ENCODE measurements around the gene GNA12.

The GNA12 gene

GRCh38 chr7:2819161-2819953 is 24.8 kb downstream of the GNA12 start:
- no peak for TF ChIP-seq MAX (IDR thresholded peaks at IDR 0.05)
- no peak for TF ChIP-seq TCF12 (IDR thresholded peaks at IDR 0.05; ENCODE audit: low read depth)
- TF ChIP-seq NFIC (IDR thresholded peaks at IDR 0.05), result no peak
- TF ChIP-seq CEBPB (IDR thresholded peaks at IDR 0.05), result no peak
- no peak for TF ChIP-seq ZBTB7A (IDR thresholded peaks at IDR 0.05; ENCODE audit: low read depth)
- no peak for TF ChIP-seq CREB1 (IDR thresholded peaks at IDR 0.05; ENCODE audit: low read depth)
- no peak for TF ChIP-seq YY1 (IDR thresholded peaks at IDR 0.05; ENCODE audit: low read depth)
- no peak for TF ChIP-seq EP300 (IDR thresholded peaks at IDR 0.05; ENCODE audit: borderline replicate concordance)

GRCh38 chr7:2818653-2819052 is 25.5 kb downstream of the GNA12 start:
- no peak for TF ChIP-seq TAF1 (IDR thresholded peaks at IDR 0.05; ENCODE audit: low read depth)
- no peak for TF ChIP-seq REST (IDR thresholded peaks at IDR 0.05; ENCODE audit: low read depth)
- no peak for TF ChIP-seq EP300 (IDR thresholded peaks at IDR 0.05; ENCODE audit: borderline replicate concordance)
- TF ChIP-seq NFIC (IDR thresholded peaks at IDR 0.05), result no peak
- TF ChIP-seq YY1 (IDR thresholded peaks at IDR 0.05; ENCODE audit: low read depth), result no peak
- TF ChIP-seq TEAD4 (IDR thresholded peaks at IDR 0.05), result no peak
- TF ChIP-seq TCF12 (IDR thresholded peaks at IDR 0.05; ENCODE audit: low read depth), result no peak
- TF ChIP-seq EGR1 (IDR thresholded peaks at IDR 0.05), result no peak
- no peak for TF ChIP-seq RAD21 (IDR thresholded peaks at IDR 0.05; ENCODE audit: low read depth)
- TF ChIP-seq ZBTB7A (IDR thresholded peaks at IDR 0.05; ENCODE audit: low read depth), result no peak
- no peak for TF ChIP-seq FOXM1 (IDR thresholded peaks at IDR 0.05; ENCODE audit: borderline replicate concordance, low read depth)
- TF ChIP-seq USF1 (IDR thresholded peaks at IDR 0.05), result no peak
- TF ChIP-seq CEBPB (IDR thresholded peaks at IDR 0.05), result no peak
- TF ChIP-seq MAX (IDR thresholded peaks at IDR 0.05), result no peak

- no peak for TF ChIP-seq ZBTB7A (IDR thresholded peaks at IDR 0.05; ENCODE audit: low read depth)
- TF ChIP-seq MAX (IDR thresholded peaks at IDR 0.05), result no peak
- no peak for TF ChIP-seq YY1 (IDR thresholded peaks at IDR 0.05; ENCODE audit: low read depth)
- TF ChIP-seq NFIC (IDR thresholded peaks at IDR 0.05), result no peak
- TF ChIP-seq FOXM1 (IDR thresholded peaks at IDR 0.05; ENCODE audit: borderline replicate concordance, low read depth), result no peak
- TF ChIP-seq CREB1 (IDR thresholded peaks at IDR 0.05; ENCODE audit: low read depth), result no peak
- TF ChIP-seq EP300 (IDR thresholded peaks at IDR 0.05; ENCODE audit: borderline replicate concordance), result no peak
- no peak for TF ChIP-seq TCF12 (IDR thresholded peaks at IDR 0.05; ENCODE audit: low read depth)
- no peak for TF ChIP-seq RAD21 (IDR thresholded peaks at IDR 0.05; ENCODE audit: low read depth)
- no peak for TF ChIP-seq EGR1 (IDR thresholded peaks at IDR 0.05)
- no peak for TF ChIP-seq TAF1 (IDR thresholded peaks at IDR 0.05; ENCODE audit: low read depth)
- TF ChIP-seq USF1 (IDR thresholded peaks at IDR 0.05), result no peak
- no peak for TF ChIP-seq CEBPB (IDR thresholded peaks at IDR 0.05)
- no peak for TF ChIP-seq REST (IDR thresholded peaks at IDR 0.05; ENCODE audit: low read depth)
- TF ChIP-seq TEAD4 (IDR thresholded peaks at IDR 0.05), result no peak
These were observed 26.0 kb downstream of the GNA12 start for GRCh38 chr7:2818121-2818520.

GRCh38 chr7:2817456-2817855 is 26.7 kb downstream of the GNA12 start:
- no peak for TF ChIP-seq YY1 (IDR thresholded peaks at IDR 0.05; ENCODE audit: low read depth)
- TF ChIP-seq EGR1 (IDR thresholded peaks at IDR 0.05), result no peak

GRCh38 chr7:2815875-2816245 is 28.2 kb downstream of the GNA12 start:
- no peak for TF ChIP-seq FOXM1 (IDR thresholded peaks at IDR 0.05; ENCODE audit: borderline replicate concordance, low read depth)
- TF ChIP-seq YY1 (IDR thresholded peaks at IDR 0.05; ENCODE audit: low read depth), result no peak
- no peak for TF ChIP-seq TAF1 (IDR thresholded peaks at IDR 0.05; ENCODE audit: low read depth)
- TF ChIP-seq MAX (IDR thresholded peaks at IDR 0.05), result no peak
- TF ChIP-seq RAD21 (IDR thresholded peaks at IDR 0.05; ENCODE audit: low read depth), result no peak
- no peak for TF ChIP-seq EGR1 (IDR thresholded peaks at IDR 0.05)
- no peak for TF ChIP-seq TCF12 (IDR thresholded peaks at IDR 0.05; ENCODE audit: low read depth)
- no peak for TF ChIP-seq CEBPB (IDR thresholded peaks at IDR 0.05)
- TF ChIP-seq TEAD4 (IDR thresholded peaks at IDR 0.05), result no peak

All from Ishikawa (cell line).